ENCODE data around the gene TAF3.

The TAF3 gene

DNA sequence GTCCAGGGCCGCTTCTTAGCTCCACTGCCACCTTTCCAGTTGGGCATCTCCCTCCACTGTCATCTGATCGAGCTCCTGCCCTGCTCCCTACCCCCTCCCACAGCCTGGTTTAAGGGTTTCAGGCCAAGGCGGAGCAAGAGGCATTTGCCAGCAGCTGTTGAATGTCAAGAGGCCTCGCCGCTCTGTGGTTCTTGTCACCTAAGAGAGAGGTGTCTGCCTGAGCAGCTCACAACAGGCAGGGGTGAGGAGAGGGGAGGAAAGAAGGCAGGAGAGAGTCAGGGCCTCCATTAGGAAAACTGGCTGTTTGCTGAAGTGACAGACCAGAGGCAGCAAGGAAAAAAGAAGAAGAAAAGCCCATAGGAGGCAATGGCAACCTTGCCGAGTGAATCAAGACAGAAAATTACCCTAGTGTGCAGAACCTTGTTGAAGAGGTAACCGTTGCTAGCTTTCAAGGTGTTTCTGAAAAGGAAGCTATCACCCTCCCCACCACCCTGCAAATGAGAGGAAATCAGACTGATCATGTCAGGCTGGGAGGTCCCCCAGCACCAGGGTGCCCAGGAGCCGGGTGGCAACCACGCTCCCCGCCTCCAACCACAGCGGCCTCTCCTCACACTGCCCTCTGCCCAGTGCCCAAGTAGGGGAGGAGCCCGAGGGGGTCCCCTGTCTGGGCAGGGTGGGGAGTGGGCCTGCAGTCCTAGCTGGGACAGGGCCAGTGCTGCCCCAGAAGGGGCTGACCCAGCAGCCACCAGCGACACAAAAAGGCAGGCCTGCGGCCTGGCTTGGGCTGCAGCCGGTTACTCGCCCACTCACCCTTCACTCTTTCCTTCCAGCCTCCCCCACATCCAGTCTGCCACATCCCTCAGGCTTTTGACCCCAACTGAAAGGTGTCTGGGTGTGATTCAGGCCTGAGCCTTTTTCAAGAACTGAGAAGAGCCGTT is 243.2 kb downstream of the TAF3 start:
- no peak for DNase-seq

DNA sequence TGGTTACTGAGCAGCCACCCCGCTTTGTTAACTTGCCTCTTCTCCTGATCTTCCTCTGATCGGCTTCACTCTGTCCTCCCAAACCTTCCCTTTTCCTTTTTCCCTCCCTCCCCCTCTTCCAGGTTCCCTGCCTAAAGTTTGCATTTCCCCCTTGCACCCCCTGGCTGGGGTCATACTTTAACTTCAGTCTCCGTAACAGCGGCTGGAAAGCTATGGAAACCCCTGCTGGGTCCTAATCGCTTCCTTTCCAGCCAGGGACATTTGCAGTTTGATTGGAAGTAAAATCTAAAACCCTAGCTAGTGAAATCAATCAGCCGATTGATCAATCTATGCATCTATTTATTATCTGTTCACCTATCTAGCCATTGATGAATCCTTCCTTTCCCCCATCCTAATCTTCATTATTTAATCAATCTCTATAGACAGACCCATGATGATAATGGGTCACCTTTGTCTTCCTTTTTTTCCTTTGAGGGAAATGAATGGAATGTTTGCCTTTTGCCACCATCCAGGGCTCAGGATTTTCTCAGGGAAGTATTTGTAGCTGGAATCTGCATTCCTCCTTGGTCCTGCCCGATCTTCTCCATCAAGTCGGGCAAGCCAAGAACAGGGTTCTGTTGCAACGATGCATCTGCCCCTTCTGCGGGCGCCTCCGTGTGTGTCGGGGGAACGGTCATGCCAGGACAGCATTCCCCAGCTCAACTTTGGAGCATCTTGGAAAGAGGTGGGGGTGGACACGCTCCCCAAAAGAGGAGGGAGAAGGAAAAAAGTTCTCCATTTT is 245.0 kb downstream of the TAF3 start:
- no peak for DNase-seq

DNA sequence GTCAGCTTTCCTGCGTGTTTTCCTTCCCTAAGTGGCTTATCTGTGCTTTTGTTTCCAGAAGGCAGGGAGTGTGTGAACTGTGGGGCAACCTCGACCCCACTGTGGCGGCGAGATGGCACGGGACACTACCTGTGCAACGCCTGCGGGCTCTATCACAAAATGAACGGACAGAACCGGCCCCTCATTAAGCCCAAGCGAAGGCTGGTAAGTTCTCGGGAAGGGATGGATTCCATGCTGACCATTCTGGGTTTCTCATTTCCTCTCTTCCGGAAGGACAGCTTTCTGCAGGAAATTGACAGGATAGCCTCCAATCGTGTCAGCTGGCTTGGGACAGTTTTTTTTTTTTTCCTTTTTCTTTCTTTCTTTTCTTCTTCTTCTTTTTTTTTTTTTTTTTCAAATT is 245.6 kb downstream of the TAF3 start:
- DNase-seq = no peak

DNA sequence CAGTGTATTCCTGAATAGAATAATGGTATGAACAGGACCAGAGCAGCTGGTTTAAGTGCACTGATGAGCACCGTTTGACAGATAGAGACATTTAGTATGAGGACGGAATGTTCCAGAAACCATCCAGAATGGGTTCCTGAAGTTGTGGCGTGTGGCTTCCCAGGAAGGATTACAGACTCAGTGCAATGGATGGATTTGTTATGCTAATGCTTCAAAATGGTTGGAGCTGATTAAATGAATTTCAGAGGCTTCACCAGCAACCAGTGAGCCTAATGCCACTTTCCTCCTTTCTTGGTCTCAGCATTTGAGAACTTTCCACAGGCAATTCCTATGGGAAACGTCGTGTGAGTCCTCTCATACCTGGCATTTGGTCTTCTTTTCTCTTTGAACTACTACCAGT is 246.1 kb downstream of the TAF3 start:
- no peak for DNase-seq

DNA sequence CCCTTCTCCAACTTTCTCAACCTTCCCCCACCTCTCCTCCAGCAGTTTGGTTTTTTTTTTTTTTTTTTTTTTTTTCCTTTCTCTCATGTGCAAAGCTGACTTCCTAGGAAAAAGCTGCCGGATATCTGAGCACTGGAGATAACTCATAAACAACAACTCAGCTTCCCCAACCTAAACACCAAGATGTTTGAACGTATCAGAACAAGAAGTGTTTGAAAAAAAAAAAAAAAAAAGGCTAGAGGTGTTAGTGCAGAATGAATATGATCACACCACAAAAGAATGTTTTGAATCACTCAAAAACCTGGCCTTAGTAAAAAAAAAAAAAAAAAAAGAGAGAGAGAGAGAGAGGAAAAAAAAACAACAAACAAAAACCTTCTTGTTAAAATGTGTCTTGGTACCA is 247.3 kb downstream of the TAF3 start:
- DNase-seq = no peak

DNA sequence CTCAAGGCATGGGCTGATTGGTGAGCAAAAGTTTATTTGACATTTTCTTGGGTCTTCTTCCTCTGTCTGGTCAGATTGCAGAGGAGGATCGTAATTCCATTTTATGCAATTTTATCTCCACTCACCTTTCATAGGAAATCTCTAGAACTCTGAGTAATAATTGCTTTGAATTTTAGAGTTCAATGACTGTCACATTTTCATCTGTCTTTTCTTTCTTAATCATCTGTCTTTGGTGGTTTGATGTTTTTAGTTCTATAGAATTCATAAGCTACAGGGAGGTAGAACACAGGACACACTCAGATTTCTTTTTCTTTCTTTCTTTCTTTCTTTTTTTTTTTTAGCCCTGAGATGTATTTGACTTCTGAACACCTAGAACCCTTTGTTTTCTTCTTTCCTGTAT is 247.8 kb downstream of the TAF3 start:
- DNase-seq = no peak
